ENCODE data around the gene LTF. TPM values are rescaled to one million over a fixed set of nuclear protein-coding genes. Genes with fewer than 3 reads are reported as not detected.

Gene LTF
- total and polyA plus RNA-seq, 7 donors, result 0.73 to 3.8 (median 2.0) TPM

DNA sequence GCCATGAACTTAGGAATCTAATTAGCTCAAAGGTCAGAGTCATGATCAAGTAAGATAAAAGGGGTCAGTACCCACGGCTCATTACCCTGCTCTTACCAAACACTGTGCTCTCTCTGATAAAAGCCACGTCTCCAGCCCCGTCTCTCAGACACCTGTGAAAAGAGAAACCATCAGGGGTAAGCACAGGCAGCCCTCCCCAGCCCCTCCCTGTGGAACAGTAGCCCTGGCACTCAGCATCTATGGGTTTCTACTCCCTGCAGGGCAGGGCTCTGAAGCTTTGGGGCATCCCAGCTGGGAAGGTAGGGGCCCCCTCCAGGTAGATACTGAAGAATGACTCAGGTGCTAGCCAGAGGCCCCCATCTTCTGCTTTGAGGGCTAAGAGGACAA is 10.5 kb downstream of the LTF start:
- intact Hi-C loops (cut with DNase I), result no loop called here
- no peak for DNase-seq
- no peak overlapping the region for H3K27ac ChIP-seq
- no peaks in the 10 kb centered on the region for H3K9me3 ChIP-seq
- TF ChIP-seq, protein P1, sequence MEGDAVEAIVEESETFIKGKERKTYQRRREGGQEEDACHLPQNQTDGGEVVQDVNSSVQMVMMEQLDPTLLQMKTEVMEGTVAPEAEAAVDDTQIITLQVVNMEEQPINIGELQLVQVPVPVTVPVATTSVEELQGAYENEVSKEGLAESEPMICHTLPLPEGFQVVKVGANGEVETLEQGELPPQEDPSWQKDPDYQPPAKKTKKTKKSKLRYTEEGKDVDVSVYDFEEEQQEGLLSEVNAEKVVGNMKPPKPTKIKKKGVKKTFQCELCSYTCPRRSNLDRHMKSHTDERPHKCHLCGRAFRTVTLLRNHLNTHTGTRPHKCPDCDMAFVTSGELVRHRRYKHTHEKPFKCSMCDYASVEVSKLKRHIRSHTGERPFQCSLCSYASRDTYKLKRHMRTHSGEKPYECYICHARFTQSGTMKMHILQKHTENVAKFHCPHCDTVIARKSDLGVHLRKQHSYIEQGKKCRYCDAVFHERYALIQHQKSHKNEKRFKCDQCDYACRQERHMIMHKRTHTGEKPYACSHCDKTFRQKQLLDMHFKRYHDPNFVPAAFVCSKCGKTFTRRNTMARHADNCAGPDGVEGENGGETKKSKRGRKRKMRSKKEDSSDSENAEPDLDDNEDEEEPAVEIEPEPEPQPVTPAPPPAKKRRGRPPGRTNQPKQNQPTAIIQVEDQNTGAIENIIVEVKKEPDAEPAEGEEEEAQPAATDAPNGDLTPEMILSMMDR (IDR thresholded peaks at IDR 0.05), result no peak
- no peaks in the 10 kb centered on the region for H3K4me1 ChIP-seq
- no peaks in the 10 kb centered on the region for H3K36me3 ChIP-seq (ENCODE audit: insufficient read depth in 1 of 2, low read depth in 1 of 2)
- WGBS, 3 donors, result 70 to 89% (median 84%) methylated on average over 3 of the region's 3 CpGs
- no peak overlapping the region for H3K4me3 ChIP-seq
- ATAC-seq, result no peak
- no peaks in the 10 kb centered on the region for H3K27me3 ChIP-seq (ENCODE audit: insufficient read depth in 3 of 3, low read length in 2 of 3)

DNA sequence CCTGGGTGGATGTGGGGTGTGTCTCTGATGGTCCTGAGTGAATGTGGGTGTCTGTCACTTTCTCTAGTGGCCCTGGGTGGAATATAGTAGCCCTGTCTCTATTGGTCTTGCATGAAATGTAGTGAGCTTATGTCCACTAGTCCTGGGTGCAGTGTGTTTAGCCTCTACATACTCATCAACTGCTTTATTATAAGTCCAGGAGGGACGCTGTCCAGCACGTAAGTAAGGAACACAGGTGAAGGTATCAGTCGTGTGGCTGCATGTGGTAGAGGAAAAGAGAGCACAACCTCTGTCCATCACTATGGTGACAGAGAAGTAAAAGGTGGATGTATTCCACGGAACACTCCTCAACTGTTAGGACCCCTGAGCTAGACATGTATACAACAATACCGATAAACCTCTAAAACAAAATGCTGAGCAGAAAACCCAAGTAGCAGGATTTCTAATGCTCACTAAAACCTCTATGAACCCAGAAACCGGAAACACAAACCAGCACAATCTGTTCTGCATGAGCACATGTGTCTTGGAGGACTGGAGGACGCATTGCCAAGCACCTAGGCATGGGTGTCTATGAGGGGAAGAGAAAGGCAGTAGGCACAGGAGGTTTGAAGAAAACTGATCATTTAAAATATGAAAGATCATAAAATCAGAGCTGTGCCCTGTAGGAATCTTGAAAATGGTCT is 11.0 kb downstream of the LTF start:
- WGBS, 3 donors, result 75 to 78% (median 76%) methylated on average over 7 of the region's 7 CpGs
- intact Hi-C loops (cut with DNase I), result no loop called here
- DNase-seq (no peak), ATAC-seq (no peak)
- no peak overlapping the region for H3K27ac ChIP-seq
- no peaks in the 10 kb centered on the region for H3K36me3 ChIP-seq (ENCODE audit: insufficient read depth in 1 of 2, low read depth in 1 of 2)
- no peaks in the 10 kb centered on the region for H3K27me3 ChIP-seq (ENCODE audit: insufficient read depth in 3 of 3, low read length in 2 of 3)
- no peaks in the 10 kb centered on the region for H3K9me3 ChIP-seq
- no peak overlapping the region for H3K4me3 ChIP-seq
- H3K4me1 ChIP-seq, result no peaks in the 10 kb centered on the region
- TF ChIP-seq, protein P1 (IDR thresholded peaks at IDR 0.05), result no peak

DNA sequence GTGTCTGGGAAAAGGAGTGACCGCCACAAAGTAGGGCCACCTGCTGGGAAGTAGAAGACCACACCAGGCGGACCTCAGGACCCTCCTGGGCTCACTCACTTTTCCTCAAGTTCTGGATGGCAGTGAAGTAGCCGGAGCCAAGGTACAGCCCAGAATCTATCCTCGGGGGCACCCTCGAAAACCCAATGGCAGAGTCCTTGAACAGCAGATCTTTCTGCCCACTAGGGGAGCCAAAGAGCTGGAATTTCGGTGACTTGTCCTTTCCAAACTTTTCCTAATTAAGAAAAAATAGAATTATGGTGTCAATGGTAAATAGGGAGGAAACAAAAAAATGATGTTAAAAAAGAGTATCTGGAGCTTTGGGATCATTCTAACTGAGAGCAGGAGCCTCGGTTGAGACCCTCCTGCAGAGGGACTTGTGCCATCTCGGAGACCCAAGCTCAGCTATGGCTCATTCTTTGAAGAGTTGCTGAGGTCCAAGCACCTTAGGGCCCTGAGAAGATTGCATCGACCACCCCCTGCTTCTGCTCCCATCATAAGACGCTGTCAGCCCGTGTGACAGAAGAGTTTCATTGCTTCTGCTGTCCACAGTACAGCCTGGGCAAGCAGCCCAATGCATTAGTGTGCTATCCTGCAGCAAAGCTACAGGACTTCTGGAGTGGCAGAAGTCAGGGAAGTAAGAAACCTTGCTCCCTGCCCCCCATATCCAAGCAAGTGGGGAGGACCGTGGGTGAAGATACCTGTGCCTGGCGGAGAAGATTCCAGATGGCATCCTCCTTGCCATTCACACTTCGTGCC is 14.8 kb downstream of the LTF start:
- TF ChIP-seq, protein P1 (IDR thresholded peaks at IDR 0.05), result peak; percentile 39
- Histone ChIP-seq H3K4me1 (no peaks in the 10 kb centered on the region), H3K27me3 (ENCODE audit: insufficient read depth in 3 of 3, low read length in 2 of 3) (no peaks in the 10 kb centered on the region), H3K4me3 (no peak overlapping the region), H3K36me3 (ENCODE audit: insufficient read depth in 1 of 2, low read depth in 1 of 2) (no peaks in the 10 kb centered on the region), H3K9me3 (no peaks in the 10 kb centered on the region), H3K27ac (no peak overlapping the region)
- DNase-seq (no peak), ATAC-seq (peak in 3 of 4 donors; percentile 23 to 55 (median 35))
- 50 to 70% (median 54%) methylated on average over 14 of the region's 14 CpGs for whole genome bisulfite sequencing, 3 donors
- intact Hi-C loops (cut with DNase I), result no loop called here

DNA sequence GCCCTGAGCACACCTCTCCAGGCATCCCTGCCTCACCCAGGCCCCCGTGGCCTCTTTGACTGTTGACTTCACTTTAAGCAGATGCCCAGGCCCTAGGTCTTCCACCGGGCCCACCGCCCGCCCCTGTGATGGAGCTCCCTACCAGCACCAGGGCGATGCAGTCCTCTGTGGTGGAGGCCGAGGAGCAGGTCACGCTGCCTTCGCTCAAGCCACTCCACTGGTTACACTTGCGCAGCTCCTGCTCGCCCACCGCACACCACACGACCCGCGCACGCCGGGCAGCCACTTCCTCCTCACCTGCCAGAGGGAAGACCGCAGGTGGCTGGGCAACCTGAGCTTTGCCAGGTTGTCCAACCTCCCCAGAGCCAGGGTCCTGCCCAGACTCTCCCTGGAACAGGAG is 16.0 kb downstream of the LTF start:
- DNase-seq, result no peak
- TF ChIP-seq, protein P1 (IDR thresholded peaks at IDR 0.05), result no peak
- no peak overlapping the region for H3K27ac ChIP-seq
- H3K9me3 ChIP-seq, result no peaks in the 10 kb centered on the region
- H3K36me3 ChIP-seq (ENCODE audit: insufficient read depth in 1 of 2, low read depth in 1 of 2), result no peaks in the 10 kb centered on the region
- H3K4me3 ChIP-seq, result no peak overlapping the region
- no peaks in the 10 kb centered on the region for H3K27me3 ChIP-seq (ENCODE audit: insufficient read depth in 3 of 3, low read length in 2 of 3)
- 94% methylated on average over 17 of the region's 17 CpGs for WGBS, 3 donors
- intact Hi-C loops (cut with DNase I), result no loop called here
- no peak for ATAC-seq
- H3K4me1 ChIP-seq, result no peaks in the 10 kb centered on the region
